Stimulated activated CD4-positive, alpha-beta T cell treated with anti-CD3 and anti-CD28 coated beads, Interleukin-15, amount 100 ng/mL, for 48 hours (primary cell): Measurements from ENCODE around the gene ZNF611.
"Not testable (repeated sequence)": the region's sequence is repeated elsewhere in the genome, so short reads cannot be mapped to it uniquely, and the experiment has no call there.

Experiments
- DNase-seq, 2 donors: peaks; one replicate each; pipeline ENCODE4 v3.0.0-alpha.2; 2020; ENCODE audit warnings: low read depth in 2 of 2

ZNF611 gene

DNA sequence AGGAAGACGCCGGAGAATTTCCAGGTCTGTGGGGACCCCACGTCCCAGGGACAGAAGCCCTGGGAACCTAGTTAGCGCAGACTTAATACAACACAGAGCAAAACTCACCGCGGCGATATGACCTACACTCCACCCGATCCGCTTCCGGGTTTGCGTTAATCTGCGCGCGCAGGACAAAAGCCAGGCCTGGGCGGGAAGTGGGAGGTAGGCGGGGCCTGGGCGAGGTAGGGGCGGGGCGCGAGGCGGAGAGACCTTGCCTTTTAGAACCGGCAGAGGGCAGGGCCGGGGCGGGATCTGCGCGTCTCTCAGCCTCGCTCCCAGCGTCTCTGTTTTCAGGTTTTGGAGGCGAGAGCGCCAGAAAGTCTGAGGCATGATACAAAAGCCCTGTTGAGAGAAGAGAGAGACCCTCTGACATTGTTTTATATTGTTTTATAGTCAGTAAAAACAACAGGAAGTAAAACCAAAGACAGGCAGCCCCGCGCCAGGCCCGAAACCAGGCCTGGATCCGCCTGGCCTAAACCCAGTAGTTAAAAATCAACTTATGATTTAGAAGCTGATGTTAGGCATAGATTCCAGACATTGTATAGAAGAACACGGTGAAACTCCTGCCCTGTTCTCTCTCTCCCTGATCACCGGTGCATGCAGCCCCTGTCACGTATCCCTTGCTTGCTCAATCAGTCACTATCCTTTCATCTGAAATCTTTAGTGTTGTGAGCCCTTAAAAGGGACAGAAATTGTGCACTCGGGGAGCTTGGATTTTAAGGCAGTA, at the start of gene ZNF611:
ZNF611 (minus strand) TSS at position 152 of the 769 bp plus-strand sequence. CDS start 19,150 bp downstream, outside the sequence.
- DNase-seq, result peak; percentile 96 to 98

DNA sequence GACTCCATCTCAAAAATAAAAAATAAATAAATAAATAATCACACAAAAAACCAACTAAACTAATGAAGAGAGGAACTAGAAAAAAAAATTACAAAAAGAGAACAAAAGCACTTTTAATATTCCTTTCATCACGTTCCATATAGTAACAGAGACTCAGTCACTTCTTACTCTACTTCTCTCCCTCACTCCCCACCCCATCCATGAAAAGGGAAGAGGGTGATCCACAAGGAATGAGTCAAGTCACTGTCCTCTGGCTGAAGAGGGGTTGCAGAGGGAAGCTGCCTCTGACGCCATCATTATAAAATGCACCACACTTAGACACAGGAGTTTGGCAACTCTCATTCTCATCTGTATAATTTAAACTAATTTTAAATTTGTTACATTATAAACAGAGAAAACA, 48.0 kb upstream of the ZNF611 start:
- DNase-seq, result not testable (repeated sequence)

GRCh38 chr19:52778811-52779210, 44.0 kb upstream of the ZNF611 start:
- DNase-seq, result no peak

DNA sequence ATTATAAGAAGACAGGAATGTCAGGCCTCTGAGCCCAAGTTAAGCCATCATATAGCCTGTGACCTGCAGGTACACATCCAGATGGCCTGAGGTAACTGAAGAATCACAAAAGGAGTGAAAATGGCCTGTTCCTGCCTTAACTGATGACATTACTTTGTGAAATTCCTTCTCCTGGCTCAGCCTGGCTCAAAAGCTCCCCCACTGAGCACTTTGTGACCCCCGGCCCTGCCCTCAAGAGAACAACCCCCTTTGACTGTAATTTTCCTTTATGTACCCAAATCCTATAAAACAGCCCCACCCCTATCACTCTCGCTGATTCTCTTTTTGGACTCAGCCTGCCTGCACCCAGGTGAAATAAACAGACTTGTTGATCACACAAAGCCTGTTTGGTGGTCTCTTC, 21.6 kb upstream of the ZNF611 start:
- not testable (repeated sequence) for DNase-seq

- DNase-seq, result no peak
Measured at GRCh38 chr19:52749780-52750179, 14.9 kb upstream of the ZNF611 start.

DNA sequence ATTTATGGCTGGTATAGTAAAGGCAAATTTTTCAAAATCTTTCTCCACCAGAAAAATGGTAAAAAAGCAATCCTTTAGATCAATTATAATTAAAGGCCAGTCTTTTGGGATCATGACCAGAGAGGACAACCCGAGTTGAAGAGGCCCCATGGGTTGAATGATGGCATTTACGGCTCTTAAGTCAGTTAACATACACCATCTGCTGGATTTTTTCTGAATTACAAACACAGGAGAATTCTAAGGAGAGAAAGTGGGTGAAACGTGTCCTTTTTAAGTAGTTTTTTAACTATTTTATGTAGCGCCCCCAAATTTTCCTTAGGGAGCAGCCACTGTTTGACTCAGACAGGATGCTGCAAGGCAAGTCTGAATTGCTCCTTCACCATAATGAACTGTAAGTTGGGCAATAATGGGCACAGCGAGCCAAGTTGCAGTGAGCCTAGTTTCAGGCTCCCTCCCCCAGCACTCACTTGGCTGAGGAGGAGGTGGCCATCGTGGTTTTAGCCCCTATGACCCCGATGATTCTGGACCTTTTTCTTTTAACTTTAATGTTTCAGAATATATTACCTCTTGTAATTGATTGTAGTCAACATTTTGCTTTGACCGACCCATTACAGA, 13.6 kb upstream of the ZNF611 start:
- DNase-seq, result no peak

DNA sequence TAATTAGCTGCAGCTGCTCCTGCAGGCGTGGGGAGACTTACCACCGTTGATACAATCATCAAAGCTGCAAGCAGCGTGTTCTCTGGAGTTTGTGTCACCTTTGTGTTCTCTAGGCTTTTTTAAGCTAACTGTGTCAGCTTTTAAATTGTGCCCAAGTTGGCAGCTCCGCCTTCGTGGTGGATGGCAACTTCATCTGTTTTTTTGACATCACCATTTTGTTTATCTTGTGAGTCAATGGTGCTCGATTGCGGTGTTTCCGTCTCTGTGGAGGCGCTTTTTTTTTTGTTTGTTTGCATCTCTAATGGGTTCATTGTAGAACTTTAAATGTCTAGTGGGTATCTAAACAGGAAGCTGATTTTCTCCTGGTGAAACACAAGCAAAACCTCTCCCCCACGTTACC, 11.1 kb upstream of the ZNF611 start:
- DNase-seq, result not testable (repeated sequence)

- no peak for DNase-seq
Measured at GRCh38 chr19:52743091-52743490, 8.2 kb upstream of the ZNF611 start.

DNA sequence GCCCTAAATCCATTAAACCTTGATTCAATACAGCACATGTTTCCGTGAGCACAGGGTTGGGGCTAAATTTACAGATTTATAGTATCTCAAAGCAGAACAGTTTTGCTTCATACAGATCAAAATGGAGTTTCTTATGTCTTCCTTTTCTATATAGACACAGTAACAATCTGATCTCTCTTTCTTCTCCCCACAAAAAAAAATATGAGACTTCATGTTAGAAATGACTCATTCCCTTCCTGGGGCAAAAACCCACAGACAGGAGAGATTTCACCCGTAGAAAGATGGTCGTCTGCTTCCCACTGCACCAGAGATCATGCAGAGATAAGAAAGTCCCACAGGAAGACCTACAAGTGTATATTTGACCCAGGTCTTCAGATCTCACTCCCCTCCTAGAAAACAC, 7.7 kb upstream of the ZNF611 start:
- no peak for DNase-seq

DNA sequence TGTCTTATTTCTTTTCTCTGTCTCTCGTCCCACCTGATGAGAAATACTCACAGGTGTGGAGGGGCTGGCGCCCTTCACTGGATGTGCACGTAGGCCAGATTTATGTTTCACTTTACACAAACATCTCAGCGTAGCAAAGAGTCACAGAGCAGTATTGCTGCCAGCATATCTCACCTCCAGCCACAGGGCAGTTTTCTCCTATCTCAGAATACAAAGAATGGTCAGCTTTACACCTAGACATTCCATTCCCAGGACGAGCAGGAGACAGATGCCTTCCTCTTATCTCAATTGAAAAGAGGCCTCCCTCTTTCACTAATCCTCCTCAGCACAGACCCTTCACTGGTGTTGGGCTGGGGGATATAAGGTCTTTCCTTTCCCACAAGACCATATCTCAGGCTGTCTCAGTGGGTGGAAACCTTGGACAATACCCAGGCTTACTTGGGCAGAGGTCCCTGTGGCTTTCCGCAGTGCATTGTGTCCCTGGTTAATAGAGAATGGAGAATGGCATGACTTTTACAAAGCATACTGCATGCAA, 7.2 kb upstream of the ZNF611 start:
- DNase-seq, result no peak

DNA sequence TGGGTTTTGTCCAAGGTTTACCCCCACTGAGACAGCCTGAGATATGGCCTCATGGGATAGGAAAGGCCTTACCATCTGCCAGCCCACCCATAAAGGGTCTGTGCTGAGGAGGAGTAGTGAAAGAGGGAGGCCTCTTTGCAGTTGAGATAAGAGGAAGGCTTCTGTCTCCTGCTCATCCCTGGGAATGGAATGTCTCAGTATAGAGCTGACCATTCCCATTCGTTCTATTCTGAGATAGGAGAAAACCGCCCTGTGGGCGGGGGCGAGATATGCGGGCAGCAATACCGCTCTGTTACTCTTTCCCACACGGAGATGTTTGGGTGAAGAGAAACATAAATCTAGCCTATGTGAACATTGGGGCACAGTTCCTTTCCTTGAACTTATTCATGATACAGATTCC, 6.5 kb upstream of the ZNF611 start:
- not testable (repeated sequence) for DNase-seq

- DNase-seq, result no peak
Measured at GRCh38 chr19:52739576-52739975, 4.7 kb upstream of the ZNF611 start.

DNA sequence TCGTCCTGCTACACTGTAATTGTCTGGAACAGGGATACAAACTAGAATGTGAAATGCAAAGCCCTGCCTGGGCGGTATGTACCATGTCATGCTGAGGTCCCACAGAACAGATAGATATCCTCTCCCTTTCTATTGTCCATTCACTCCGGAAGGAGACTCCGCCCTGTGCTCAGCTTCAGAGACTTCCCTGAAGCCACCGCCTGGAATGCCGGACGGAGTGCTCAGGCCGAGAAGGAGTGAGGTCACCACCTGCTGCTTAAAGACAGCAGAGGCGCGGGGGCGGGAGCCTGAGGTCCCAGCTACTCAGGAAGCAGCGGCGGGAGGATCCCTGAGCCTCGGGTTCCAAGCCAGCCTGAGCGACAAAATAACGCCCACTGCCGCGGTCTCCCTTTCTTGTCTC, 890 bp upstream of the ZNF611 start:
- DNase-seq, result peak in 1 of 2 donors; percentile 3

GRCh38 chr19:52734331-52734892, 432 bp downstream of the ZNF611 start:
- peak in 1 of 2 donors; percentile 10 for DNase-seq

- not testable (repeated sequence) for DNase-seq
Measured at GRCh38 chr19:52726051-52726450, 8.8 kb downstream of the ZNF611 start.

DNA sequence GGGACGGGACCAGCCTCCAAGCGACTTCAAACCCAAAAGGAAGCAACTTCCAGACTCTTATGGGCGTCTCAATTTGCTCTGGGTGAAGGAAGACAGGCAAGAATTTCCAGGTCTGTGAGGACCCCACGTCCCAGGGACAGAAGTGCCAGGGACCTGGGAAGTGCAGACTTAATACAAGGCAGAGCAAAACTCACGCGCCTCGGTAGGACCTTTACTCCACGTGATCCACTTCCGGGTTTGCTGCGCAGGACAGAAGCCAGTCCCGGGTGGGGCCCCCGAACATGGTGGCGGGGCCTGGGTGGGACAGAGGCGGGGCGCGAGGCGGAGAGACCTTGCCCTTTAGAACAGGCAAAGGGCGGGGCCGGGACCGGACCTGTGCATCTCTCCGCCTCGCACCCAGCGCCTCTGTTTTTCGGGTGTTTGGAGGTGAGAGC, 9.3 kb downstream of the ZNF611 start:
- DNase-seq, result no peak

- DNase-seq, result no peak
Measured at GRCh38 chr19:52724701-52725514, 9.9 kb downstream of the ZNF611 start.

- not testable (repeated sequence) for DNase-seq
Measured at GRCh38 chr19:52723907-52724598, 10.8 kb downstream of the ZNF611 start.

GRCh38 chr19:52722062-52723003, 12.5 kb downstream of the ZNF611 start:
- DNase-seq, result no peak

GRCh38 chr19:52720541-52720940, 14.3 kb downstream of the ZNF611 start:
- not testable (repeated sequence) for DNase-seq
